CD4-positive, alpha-beta T cell (primary cell): ENCODE measurements around the gene COPG2. TPM values are rescaled to one million over a fixed set of nuclear protein-coding genes. Genes with fewer than 3 reads are reported as not detected.
A peak's percentile ranks its signal among the peaks of the same experiment; 100 is the strongest.
"Not testable (repeated sequence)": the region's sequence is repeated elsewhere in the genome, so short reads cannot be mapped to it uniquely, and the experiment has no call there.

Experiments used
- ATAC-seq: fragments of 200-7000 bp; cut with Tn5 transposase; one replicate; pipeline ENCODE4 v1.10.0; 2022; ENCODE audit warnings: mild to moderate bottlenecking; ENCODE audit not compliant: poor library complexity
- CTCF ChIA-PET: fragments of 350-600 bp; sonication (Branson Sonifier 250); formaldehyde crosslinking; loops from one replicate; lab custom pipeline; 2021; ENCODE audit warnings: antibody characterized with exemption, inconsistent platforms; lab: Charles Lee
- POLR2A ChIA-PET: fragments of 350-600 bp; sonication (Branson Sonifier 250); formaldehyde crosslinking; loops from one replicate; lab custom pipeline; 2021; ENCODE audit warnings: antibody characterized with exemption, inconsistent platforms; lab: Charles Lee
- DNase-seq, 14 experiments: peaks; one replicate each; pipeline ENCODE4 v3.0.0-alpha.2; 2013 to 2020; ENCODE audit warnings: mixed read lengths in 2 of 14
- H3K27ac ChIP-seq, 2 donors: one replicate each; pipeline versions ENCODE4 v1.5.1 to v1.7.0; 2013; ENCODE audit warnings: low read length in 2 of 2, low read depth in 1 of 2, mild to moderate bottlenecking in 1 of 2
- H3K27me3 ChIP-seq, 2 experiments: 1 replicate in 1 of 2; 2 replicates in 1 of 2; pipeline versions ENCODE4 v1.6.1 to v1.7.0; 2013; ENCODE audit warnings: low read length in 2 of 2, control low read depth in 1 of 2, mild to moderate bottlenecking in 1 of 2, moderate library complexity in 1 of 2; ENCODE audit not compliant: insufficient read depth in 2 of 2, control insufficient read depth in 1 of 2
- H3K36me3 ChIP-seq: one replicate; pipeline ENCODE4 v1.6.1; 2013; ENCODE audit warnings: low read length, control low read depth; ENCODE audit not compliant: insufficient read depth
- H3K4me1 ChIP-seq: one replicate; pipeline ENCODE4 v1.6.1; 2013; ENCODE audit warnings: low read length, control low read depth; ENCODE audit not compliant: insufficient read depth
- H3K4me3 ChIP-seq: one replicate; pipeline ENCODE4 v1.5.1; 2013; ENCODE audit warnings: mild to moderate bottlenecking, low read length, moderate library complexity
- H3K9me3 ChIP-seq, 2 experiments: 1 replicate in 1 of 2; 2 replicates in 1 of 2; pipeline versions ENCODE4 v1.6.1 to v1.7.0; 2013; ENCODE audit warnings: low read length in 2 of 2, mild to moderate bottlenecking in 2 of 2, control low read depth in 1 of 2, moderate library complexity in 1 of 2; ENCODE audit not compliant: control insufficient read depth in 1 of 2, insufficient read depth in 1 of 2
- H3K27ac Mint-ChIP-seq: one replicate; pipeline ENCODE4 v1.8.0; 2020; ENCODE audit warnings: mixed read lengths
- H3K27me3 Mint-ChIP-seq: one replicate; pipeline ENCODE4 v1.8.0; 2021; ENCODE audit warnings: mixed read lengths
- H3K36me3 Mint-ChIP-seq: one replicate; pipeline ENCODE4 v1.8.0; 2021; ENCODE audit warnings: low read depth, mixed read lengths
- H3K4me1 Mint-ChIP-seq: one replicate; pipeline ENCODE4 v1.8.0; 2021; ENCODE audit warnings: low read depth, mixed read lengths
- H3K4me3 Mint-ChIP-seq: one replicate; pipeline ENCODE4 v1.8.0; 2020; ENCODE audit warnings: mild to moderate bottlenecking, mixed read lengths
- H3K9me3 Mint-ChIP-seq: one replicate; pipeline ENCODE4 v1.8.0; 2020; ENCODE audit warnings: mixed read lengths
- intact Hi-C, 2 experiments: fragments of 100-400 bp; cut with DNase I in 1 of 2; cut with micrococcal nuclease in 1 of 2; formaldehyde crosslinking; loops; one replicate each; pipeline versions ENCODE4 v1.15.1 to v1.9.0; 2023 to 2025; cut with DNase I, micrococcal nuclease
- total RNA-seq, 174 experiments: library from RNA in 2 of 174; stranded (reverse) in 2 of 174; gene quantifications; one replicate each; pipeline ENCODE4 v1.2.3 and lab custom pipeline; 2021 to 2026
- TF ChIP-seq, protein P1 (sequence below): fragments of 200-600 bp; IDR thresholded peaks from one replicate; pipeline ENCODE4 v1.8.0; 2022; ENCODE audit warnings: antibody characterized with exemption, mild to moderate bottlenecking

The COPG2 gene
- total RNA-seq, 2 experiments from 2014 or later = 4.1 to 4.3 TPM

DNA sequence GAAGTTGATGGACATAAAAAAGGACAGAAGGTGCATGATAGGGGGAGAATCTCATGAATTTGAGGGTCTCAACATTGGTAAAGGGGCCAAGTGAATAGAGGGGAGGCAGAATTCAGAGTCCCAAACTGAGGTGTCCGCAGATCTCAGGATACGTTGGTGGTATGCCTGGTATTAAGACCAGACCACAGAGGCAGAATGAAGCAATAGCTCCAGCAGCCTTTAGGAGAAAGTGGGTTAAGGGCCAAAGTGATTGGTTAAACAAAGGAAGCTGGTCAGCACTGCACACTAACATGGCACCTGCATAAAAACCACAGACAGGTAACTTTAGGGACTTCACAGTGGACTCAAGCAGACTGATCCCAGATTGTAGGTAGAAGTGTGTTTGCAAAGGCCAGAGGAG is 139.1 kb downstream of the COPG2 start:
- no peak for ATAC-seq
- ChIA-PET CTCF (no interaction called here), POLR2A (no interaction called here)
- Mint-ChIP-seq H3K27ac (no peak overlapping the region), H3K27me3 (no peaks in the 10 kb centered on the region), H3K4me1 (no peaks in the 10 kb centered on the region), H3K4me3 (no peak overlapping the region), H3K9me3 (no peaks in the 10 kb centered on the region), H3K36me3 (peaks cover 19% of the 10 kb centered on the region)
- intact Hi-C loops = no loop called here
- no peaks in the 10 kb centered on the region for H3K27me3 ChIP-seq
- H3K4me1 ChIP-seq = no peaks in the 10 kb centered on the region
- H3K36me3 ChIP-seq = peaks cover 3% of the 10 kb centered on the region
- TF ChIP-seq, protein P1, sequence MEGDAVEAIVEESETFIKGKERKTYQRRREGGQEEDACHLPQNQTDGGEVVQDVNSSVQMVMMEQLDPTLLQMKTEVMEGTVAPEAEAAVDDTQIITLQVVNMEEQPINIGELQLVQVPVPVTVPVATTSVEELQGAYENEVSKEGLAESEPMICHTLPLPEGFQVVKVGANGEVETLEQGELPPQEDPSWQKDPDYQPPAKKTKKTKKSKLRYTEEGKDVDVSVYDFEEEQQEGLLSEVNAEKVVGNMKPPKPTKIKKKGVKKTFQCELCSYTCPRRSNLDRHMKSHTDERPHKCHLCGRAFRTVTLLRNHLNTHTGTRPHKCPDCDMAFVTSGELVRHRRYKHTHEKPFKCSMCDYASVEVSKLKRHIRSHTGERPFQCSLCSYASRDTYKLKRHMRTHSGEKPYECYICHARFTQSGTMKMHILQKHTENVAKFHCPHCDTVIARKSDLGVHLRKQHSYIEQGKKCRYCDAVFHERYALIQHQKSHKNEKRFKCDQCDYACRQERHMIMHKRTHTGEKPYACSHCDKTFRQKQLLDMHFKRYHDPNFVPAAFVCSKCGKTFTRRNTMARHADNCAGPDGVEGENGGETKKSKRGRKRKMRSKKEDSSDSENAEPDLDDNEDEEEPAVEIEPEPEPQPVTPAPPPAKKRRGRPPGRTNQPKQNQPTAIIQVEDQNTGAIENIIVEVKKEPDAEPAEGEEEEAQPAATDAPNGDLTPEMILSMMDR = no peak
- H3K4me3 ChIP-seq = no peak overlapping the region
- no peak overlapping the region for H3K27ac ChIP-seq
- DNase-seq = no peak
- no peaks in the 10 kb centered on the region for H3K9me3 ChIP-seq

DNA sequence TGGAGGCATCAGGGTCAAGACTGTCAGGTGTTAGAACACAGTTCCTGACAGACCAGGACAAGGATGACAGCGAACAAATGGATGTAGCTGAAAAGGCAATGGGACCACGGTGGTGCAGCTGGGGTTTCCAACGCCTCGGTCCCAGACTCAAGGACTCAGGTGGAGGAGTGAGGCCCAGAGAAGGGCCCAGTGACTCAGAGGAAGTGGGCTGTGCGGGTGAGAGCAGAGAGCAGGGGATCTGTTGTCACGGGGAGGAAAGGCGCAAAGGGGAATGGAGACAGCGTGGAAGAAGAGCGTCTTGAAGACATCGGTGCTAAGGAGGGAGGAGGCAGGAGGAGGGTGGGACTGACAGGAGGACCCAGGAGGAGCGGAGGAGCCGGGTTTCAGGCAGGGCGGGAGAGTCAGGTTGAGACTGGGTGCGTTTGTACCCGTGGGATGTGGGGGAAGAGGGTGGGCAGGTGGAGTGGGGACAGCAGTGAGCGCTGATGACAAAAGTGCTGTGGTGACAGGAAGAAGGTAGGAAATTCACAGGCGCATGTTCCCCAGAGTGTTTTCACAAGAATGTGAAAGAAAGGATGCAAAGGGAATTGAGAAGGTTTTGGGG is 140.7 kb downstream of the COPG2 start:
- H3K27ac Mint-ChIP-seq, POLR2A ChIA-PET, H3K27me3 ChIP-seq, CTCF ChIA-PET, H3K27ac ChIP-seq, intact Hi-C loops, H3K4me1 ChIP-seq, H3K4me3 ChIP-seq, H3K4me3 Mint-ChIP-seq, ATAC-seq, H3K9me3 Mint-ChIP-seq, H3K27me3 Mint-ChIP-seq, H3K4me1 Mint-ChIP-seq, H3K36me3 ChIP-seq, H3K9me3 ChIP-seq: not testable (repeated sequence)
- peaks cover 19% of the 10 kb centered on the region for H3K36me3 Mint-ChIP-seq
- peak in 1 of 14 experiments; percentile 6 for DNase-seq

DNA sequence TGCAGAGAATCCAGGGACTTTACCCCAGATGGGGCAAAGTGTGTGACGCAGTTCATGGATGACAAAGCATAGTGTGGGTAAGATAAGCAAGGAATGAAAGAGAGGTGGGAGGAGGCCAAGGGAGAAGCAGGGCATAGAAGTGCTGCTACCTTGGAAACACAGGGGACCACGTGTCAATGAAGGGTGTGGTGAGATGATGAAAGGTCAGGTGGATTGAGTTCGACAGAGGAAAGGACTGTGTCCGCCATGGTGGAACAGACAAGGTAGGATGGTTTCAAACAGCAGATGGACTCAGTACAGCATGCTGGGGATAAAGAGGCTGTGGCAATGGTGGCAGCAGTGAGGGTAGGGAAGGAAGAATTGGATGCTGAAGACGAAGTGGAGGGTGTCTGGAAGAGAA is 143.9 kb downstream of the COPG2 start:
- H3K27ac Mint-ChIP-seq = no peak overlapping the region
- no peaks in the 10 kb centered on the region for H3K9me3 Mint-ChIP-seq
- Histone ChIP-seq H3K36me3 (peaks cover 3% of the 10 kb centered on the region), H3K27me3 (no peaks in the 10 kb centered on the region), H3K4me1 (no peaks in the 10 kb centered on the region), H3K27ac (no peak overlapping the region), H3K4me3 (no peak overlapping the region), H3K9me3 (no peaks in the 10 kb centered on the region)
- no peak for DNase-seq
- peaks cover 11% of the 10 kb centered on the region for H3K36me3 Mint-ChIP-seq
- POLR2A ChIA-PET = no interaction called here
- CTCF ChIA-PET = no interaction called here
- no peaks in the 10 kb centered on the region for H3K4me1 Mint-ChIP-seq
- intact Hi-C loops = no loop called here
- TF ChIP-seq, protein P1 = no peak
- ATAC-seq = no peak
- no peak overlapping the region for H3K4me3 Mint-ChIP-seq
- no peaks in the 10 kb centered on the region for H3K27me3 Mint-ChIP-seq

DNA sequence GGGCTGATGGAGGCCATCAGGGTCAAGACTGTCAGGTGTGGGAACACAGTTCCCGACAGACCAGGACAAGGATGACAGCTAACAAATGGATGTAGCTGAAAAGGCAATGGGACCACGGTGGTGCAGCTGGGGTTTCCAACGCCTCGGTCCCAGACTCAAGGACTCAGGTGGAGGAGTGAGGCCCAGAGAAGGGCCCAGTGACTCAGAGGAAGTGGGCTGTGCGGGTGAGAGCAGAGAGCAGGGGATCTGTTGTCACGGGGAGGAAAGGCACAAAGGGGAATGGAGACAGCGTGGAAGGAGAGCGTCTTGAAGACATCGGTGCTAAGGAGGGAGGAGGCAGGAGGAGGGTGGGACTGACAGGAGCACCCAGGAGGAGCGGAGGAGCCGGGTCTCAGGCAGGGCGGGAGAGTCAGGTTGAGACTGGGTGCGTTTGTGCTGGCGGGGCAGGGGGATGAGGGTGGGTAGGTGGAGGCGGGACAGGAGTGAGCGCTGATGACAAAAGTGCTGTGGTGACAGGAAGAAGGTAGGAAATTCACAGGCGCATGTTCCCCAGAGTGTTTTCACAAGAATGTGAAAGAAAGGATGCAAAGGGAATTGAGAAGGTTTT is 144.9 kb downstream of the COPG2 start:
- H3K27ac ChIP-seq, H3K4me1 Mint-ChIP-seq, CTCF ChIA-PET, ATAC-seq, H3K27me3 ChIP-seq, H3K27ac Mint-ChIP-seq, DNase-seq, POLR2A ChIA-PET, H3K4me3 Mint-ChIP-seq, H3K9me3 ChIP-seq, H3K36me3 ChIP-seq, H3K9me3 Mint-ChIP-seq, H3K27me3 Mint-ChIP-seq, intact Hi-C loops, H3K4me1 ChIP-seq, H3K4me3 ChIP-seq, H3K36me3 Mint-ChIP-seq: not testable (repeated sequence)
